Uterus (tissue), 4 donors: ENCODE data around the gene KSR2. TPM values are rescaled to one million over a fixed set of nuclear protein-coding genes. Genes with fewer than 3 reads are reported as not detected.

ENCODE experiments used
- DNase-seq, 2 donors: peaks; one replicate each; pipeline ENCODE4 v3.0.0-alpha.2; 2019 to 2020
- H3K27ac ChIP-seq, 2 donors: fragments of 200-600 bp; sonication (generic); 1 replicate in 1 of 2; 2 replicates in 1 of 2; pipeline ENCODE4 v1.5.1; 2016 to 2018
- H3K27me3 ChIP-seq, 2 donors: fragments of 200-600 bp; sonication (generic); one replicate each; pipeline ENCODE4 v1.5.1; 2018 to 2019; ENCODE audit warnings: control low read depth in 1 of 2
- H3K36me3 ChIP-seq, 2 donors: fragments of 200-600 bp; sonication (generic); one replicate each; pipeline ENCODE4 v1.5.1; 2019; ENCODE audit warnings: control low read depth in 1 of 2
- H3K4me1 ChIP-seq, 2 donors: fragments of 200-600 bp; sonication (generic); one replicate each; pipeline ENCODE4 v1.5.1; 2018 to 2019; ENCODE audit warnings: control low read depth in 1 of 2
- H3K4me3 ChIP-seq, 2 donors: fragments of 200-600 bp; sonication (generic); 1 replicate in 1 of 2; 2 replicates in 1 of 2; pipeline ENCODE4 v1.5.1; 2018 to 2019; ENCODE audit warnings: mild to moderate bottlenecking in 1 of 2
- H3K9me3 ChIP-seq, 2 donors: fragments of 200-600 bp; sonication (generic); one replicate each; pipeline ENCODE4 v1.5.1; 2019; ENCODE audit warnings: control low read depth in 1 of 2
- CTCF ChIP-seq, 4 experiments: fragments of 200-600 bp in 2 of 4; fragments of 450-650 bp in 2 of 4; sonication (generic) in 2 of 4; IDR thresholded peaks; one replicate each; pipeline ENCODE4 v1.5.1; 2016 to 2019; ENCODE audit warnings: antibody characterized with exemption in 4 of 4, mild to moderate bottlenecking in 2 of 4, moderate library complexity in 1 of 4
- POLR2A ChIP-seq, 2 donors: fragments of 450-650 bp; IDR thresholded peaks; one replicate each; pipeline ENCODE4 v1.6.1; 2016; ENCODE audit warnings: antibody characterized with exemption in 2 of 2, mild to moderate bottlenecking in 1 of 2, moderate library complexity in 1 of 2
- intact Hi-C: fragments of 100-400 bp; cut with DNase I; formaldehyde crosslinking; loops from one replicate; pipeline ENCODE4 v1.15.1; 2023; ENCODE audit warnings: low total_unique reads
- total RNA-seq, 4 donors: library from RNA; depleted of rRNA in 3 of 4; stranded (reverse); fragments of >200 nt in 3 of 4; gene quantifications; one replicate each; pipeline versions ENCODE4 v1.1.0 to v1.2.4, GENCODE V29; 2014 to 2023
- donor health status: DM: yes; HTN: yes; CAD: no.

KSR2 gene
- total RNA-seq, 4 donors from 2014 or later = 0.03 to 0.28 TPM; not detected in 2

- H3K36me3 ChIP-seq = no peaks in the 10 kb centered on the region
- intact Hi-C loops = no loop called here
- H3K4me3 ChIP-seq = no peak overlapping the region
- TF ChIP-seq CTCF (IDR thresholded peaks at IDR 0.05) (no peak), POLR2A (IDR thresholded peaks at IDR 0.05) (no peak)
- DNase-seq = no peak
- no peaks in the 10 kb centered on the region for H3K4me1 ChIP-seq
- no peaks in the 10 kb centered on the region for H3K27me3 ChIP-seq
- H3K27ac ChIP-seq = no peak overlapping the region
- H3K9me3 ChIP-seq = no peaks in the 10 kb centered on the region
These were observed 527.0 kb downstream of the KSR2 start for GRCh38 chr12:117441751-117442150.

- DNase-seq = no peak
- H3K27me3 ChIP-seq = no peaks in the 10 kb centered on the region
- no peaks in the 10 kb centered on the region for H3K4me1 ChIP-seq
- no peak overlapping the region for H3K4me3 ChIP-seq
- intact Hi-C loops = no loop called here
- H3K27ac ChIP-seq = no peak overlapping the region
- no peaks in the 10 kb centered on the region for H3K9me3 ChIP-seq
- TF ChIP-seq POLR2A (IDR thresholded peaks at IDR 0.05) = no peak
- TF ChIP-seq CTCF (IDR thresholded peaks at IDR 0.05) = no peak
- no peaks in the 10 kb centered on the region for H3K36me3 ChIP-seq
These were observed 528.4 kb downstream of the KSR2 start for GRCh38 chr12:117440384-117440783.

GRCh38 chr12:117439531-117440001, 529.2 kb downstream of the KSR2 start:
- intact Hi-C loops = no loop called here

GRCh38 chr12:117438809-117439208, 530.0 kb downstream of the KSR2 start:
- H3K4me3 ChIP-seq = no peak overlapping the region
- no peak for DNase-seq
- H3K4me1 ChIP-seq = no peaks in the 10 kb centered on the region
- no peak for TF ChIP-seq CTCF (IDR thresholded peaks at IDR 0.05)
- TF ChIP-seq POLR2A (IDR thresholded peaks at IDR 0.05) = no peak
- H3K27ac ChIP-seq = no peak overlapping the region
- intact Hi-C loops = no loop called here
- no peaks in the 10 kb centered on the region for H3K27me3 ChIP-seq
- H3K9me3 ChIP-seq = no peaks in the 10 kb centered on the region
- no peaks in the 10 kb centered on the region for H3K36me3 ChIP-seq

More at GRCh38 chr12:117439531-117440001, 529.2 kb downstream of the KSR2 start:
- Histone ChIP-seq H3K27ac (no peak overlapping the region), H3K9me3 (no peaks in the 10 kb centered on the region), H3K27me3 (no peaks in the 10 kb centered on the region), H3K4me1 (no peaks in the 10 kb centered on the region), H3K36me3 (no peaks in the 10 kb centered on the region), H3K4me3 (no peak overlapping the region)
- TF ChIP-seq POLR2A (IDR thresholded peaks at IDR 0.05) = no peak
- DNase-seq = no peak

GRCh38 chr12:117437516-117438255, 531.1 kb downstream of the KSR2 start:
- H3K27ac ChIP-seq = no peak overlapping the region
- H3K36me3 ChIP-seq = no peaks in the 10 kb centered on the region
- no peak for DNase-seq
- H3K9me3 ChIP-seq = no peaks in the 10 kb centered on the region
- intact Hi-C loops = no loop called here
- TF ChIP-seq POLR2A (IDR thresholded peaks at IDR 0.05) (no peak), CTCF (IDR thresholded peaks at IDR 0.05) (no peak)
- H3K4me1 ChIP-seq = no peaks in the 10 kb centered on the region
- no peaks in the 10 kb centered on the region for H3K27me3 ChIP-seq
- H3K4me3 ChIP-seq = no peak overlapping the region
